H1 (cell line): Measurements from ENCODE around the gene ACTR1A. TPM values are rescaled to one million over a fixed set of nuclear protein-coding genes. Genes with fewer than 3 reads are reported as not detected.

Experiments
- CTCF ChIA-PET: fragments of 300-600 bp; sonication (Branson Sonifier 250); formaldehyde crosslinking; loops from one replicate; lab custom pipeline; 2021; ENCODE audit not compliant: partially characterized antibody; lab: Charles Lee
- POLR2A ChIA-PET: fragments of 300-600 bp; sonication (Branson Sonifier 250); formaldehyde crosslinking; loops from one replicate; lab custom pipeline; 2021; ENCODE audit warnings: inconsistent platforms; ENCODE audit not compliant: partially characterized antibody; lab: Charles Lee
- DNase-seq, 2 experiments: peaks; one replicate each; pipeline versions ENCODE4 v3.0.0 to v3.0.0-alpha.2; 2010 to 2022; ENCODE audit warnings: low spot score in 2 of 2, low read depth in 1 of 2, mixed read lengths in 1 of 2
- FAIRE-seq: peaks from 2 replicates; lab custom pipeline; 2011; peaks lifted over from hg19 to GRCh38; lab: Jason Lieb, UNC
- H2AFZ ChIP-seq: 2 replicates; pipeline ENCODE4 v1.8.1; 2012; ENCODE audit warnings: low read length, inconsistent platforms
- H2AK5ac ChIP-seq: 2 replicates; pipeline ENCODE4 v1.6.1; 2013; ENCODE audit warnings: low read depth, low read length
- H2BK120ac ChIP-seq: replicated peaks from 2 replicates; pipeline ENCODE3; 2013; ENCODE audit warnings: low read depth, low read length, inconsistent platforms
- H2BK12ac ChIP-seq: 2 replicates; pipeline ENCODE4 v1.6.1; 2013; ENCODE audit warnings: low read depth, low read length
- H2BK15ac ChIP-seq: 2 replicates; pipeline ENCODE4 v1.6.1; 2013; ENCODE audit warnings: low read length
- H2BK20ac ChIP-seq: 2 replicates; pipeline ENCODE4 v1.6.1; 2013; ENCODE audit warnings: low read length
- H2BK5ac ChIP-seq: 2 replicates; pipeline ENCODE4 v1.6.1; 2013; ENCODE audit warnings: low read depth, low read length
- H3K14ac ChIP-seq: 2 replicates; pipeline ENCODE4 v1.6.1; 2013; ENCODE audit warnings: inconsistent platforms; ENCODE audit not compliant: insufficient read length
- H3K18ac ChIP-seq: 2 replicates; pipeline ENCODE4 v1.6.1; 2013; ENCODE audit warnings: low read length; ENCODE audit errors: extremely low read depth
- H3K23ac ChIP-seq: 2 replicates; pipeline ENCODE4 v1.6.1; 2013; ENCODE audit warnings: inconsistent platforms; ENCODE audit not compliant: insufficient read length
- H3K23me2 ChIP-seq: 2 replicates; pipeline ENCODE4 v1.6.1; 2013; ENCODE audit warnings: low read depth, low read length
- H3K27ac ChIP-seq: 2 replicates; pipeline ENCODE4 v1.6.1; 2011; ENCODE audit warnings: low read depth, low read length, inconsistent platforms
- H3K27me3 ChIP-seq, 4 experiments: replicated peaks in 1 of 4; 1 replicate in 1 of 4; 2 replicates in 3 of 4; pipeline versions ENCODE4 v1.6.1 to v1.8.1; 2011 to 2013; ENCODE audit warnings: low read length in 3 of 4, mild to moderate bottlenecking in 3 of 4, inconsistent platforms in 2 of 4, mixed read lengths in 2 of 4, moderate library complexity in 1 of 4; ENCODE audit not compliant: control insufficient read depth in 3 of 4, insufficient read depth in 3 of 4; ENCODE audit errors: extremely low read depth in 1 of 4
- H3K36me3 ChIP-seq, 4 experiments: 2 replicates each; pipeline versions ENCODE4 v1.6.1 to v1.8.1; 2011 to 2013; ENCODE audit warnings: mild to moderate bottlenecking in 4 of 4, low read length in 3 of 4, moderate library complexity in 2 of 4, control low read depth in 1 of 4, inconsistent platforms in 1 of 4; ENCODE audit not compliant: insufficient read depth in 4 of 4, control insufficient read depth in 2 of 4
- H3K4ac ChIP-seq: replicated peaks from 2 replicates; pipeline ENCODE3; 2013; ENCODE audit warnings: low read length, low read depth, mixed read lengths, inconsistent platforms; ENCODE audit not compliant: insufficient read length
- H3K4me1 ChIP-seq, 4 experiments: replicated peaks in 1 of 4; 1 replicate in 1 of 4; 2 replicates in 3 of 4; pipeline versions ENCODE4 v1.6.1 to v1.8.1; 2011 to 2013; ENCODE audit warnings: low read length in 3 of 4, inconsistent platforms in 2 of 4, mixed read lengths in 1 of 4; ENCODE audit not compliant: insufficient read depth in 4 of 4, control insufficient read depth in 3 of 4
- H3K4me2 ChIP-seq, 2 experiments: 2 replicates each; pipeline versions ENCODE4 v1.6.1 to v1.8.1; 2011 to 2013; ENCODE audit warnings: low read depth in 2 of 2, low read length in 2 of 2, control low read depth in 1 of 2, inconsistent platforms in 1 of 2, mild to moderate bottlenecking in 1 of 2; ENCODE audit not compliant: insufficient read depth in 1 of 2
- H3K4me3 ChIP-seq, 4 experiments: fragments of 200-600, 300-600 bp in 1 of 4; sonication (generic), shearing (Covaris generic), sonication (Bioruptor Twin) in 1 of 4; 2 replicates each; pipeline versions ENCODE4 v1.5.1 to v1.8.1; 2011 to 2016; ENCODE audit warnings: low read length in 4 of 4, low read depth in 3 of 4, control low read depth in 2 of 4, inconsistent platforms in 2 of 4, mild to moderate bottlenecking in 2 of 4, mixed read lengths in 1 of 4, moderate library complexity in 1 of 4; ENCODE audit not compliant: insufficient read depth in 2 of 4; ENCODE audit errors: extremely low read depth in 1 of 4
- H3K56ac ChIP-seq: replicated peaks from 2 replicates; pipeline ENCODE3; 2013; ENCODE audit warnings: low read depth, mild to moderate bottlenecking, mixed read lengths, low read length, inconsistent platforms; ENCODE audit not compliant: insufficient read length
- H3K79me1 ChIP-seq: 2 replicates; pipeline ENCODE4 v1.6.1; 2013; ENCODE audit warnings: low read depth, low read length, control low read depth
- H3K79me2 ChIP-seq, 2 experiments: 2 replicates each; pipeline versions ENCODE4 v1.6.1 to v1.8.1; 2012 to 2013; ENCODE audit warnings: low read length in 2 of 2, mild to moderate bottlenecking in 2 of 2, inconsistent platforms in 1 of 2; ENCODE audit not compliant: insufficient read depth in 2 of 2, control insufficient read depth in 1 of 2
- H3K9ac ChIP-seq, 4 experiments: replicated peaks in 1 of 4; 1 replicate in 1 of 4; 2 replicates in 3 of 4; pipeline versions ENCODE4 v1.6.1 to v1.8.1; 2011 to 2013; ENCODE audit warnings: low read depth in 3 of 4, low read length in 3 of 4, control low read depth in 2 of 4, mild to moderate bottlenecking in 2 of 4, moderate library complexity in 2 of 4, inconsistent platforms in 1 of 4; ENCODE audit errors: extremely low read depth in 1 of 4
- H3K9me3 ChIP-seq, 2 experiments: 2 replicates each; pipeline versions ENCODE4 v1.6.1 to v1.8.1; 2012 to 2013; ENCODE audit warnings: mild to moderate bottlenecking in 2 of 2, moderate library complexity in 2 of 2, control low read depth in 1 of 2, inconsistent platforms in 1 of 2, low read depth in 1 of 2, low read length in 1 of 2, mixed read lengths in 1 of 2; ENCODE audit not compliant: insufficient read depth in 2 of 2
- H4K20me1 ChIP-seq, 2 experiments: replicated peaks in 1 of 2; 2 replicates each; pipeline versions ENCODE3 to v1.8.1; 2011 to 2013; ENCODE audit warnings: inconsistent platforms in 2 of 2, low read length in 2 of 2, mild to moderate bottlenecking in 1 of 2; ENCODE audit not compliant: insufficient read depth in 2 of 2, control insufficient read depth in 1 of 2
- H4K5ac ChIP-seq: 2 replicates; pipeline ENCODE4 v1.6.1; 2013; ENCODE audit warnings: low read length, low read depth, mixed read lengths, inconsistent platforms; ENCODE audit not compliant: insufficient read length
- H4K8ac ChIP-seq: 2 replicates; pipeline ENCODE4 v1.8.0; 2013; ENCODE audit warnings: mild to moderate bottlenecking, moderate library complexity, low read length, inconsistent platforms; ENCODE audit not compliant: insufficient read depth; ENCODE audit errors: extremely low read depth
- H4K91ac ChIP-seq: replicated peaks from 2 replicates; pipeline ENCODE3; 2013; ENCODE audit warnings: low read length, mixed read lengths, inconsistent platforms; ENCODE audit not compliant: insufficient read length
- CEBPB ChIP-seq: IDR thresholded peaks from 2 replicates; pipeline ENCODE4 v1.6.1; 2012; ENCODE audit warnings: low read depth, low read length
- CHD1 ChIP-seq: IDR thresholded peaks from 2 replicates; pipeline ENCODE4 v1.6.1; 2012; ENCODE audit warnings: low read depth, low read length, improper control_type of control experiment
- EGR1 ChIP-seq: IDR thresholded peaks from 2 replicates; pipeline ENCODE4 v1.6.1; 2011; ENCODE audit warnings: low read depth, low read length, borderline replicate concordance
- EP300 ChIP-seq, 2 experiments: IDR thresholded peaks; 1 replicate in 1 of 2; 2 replicates in 1 of 2; pipeline ENCODE4 v1.6.1; 2011 to 2012; ENCODE audit warnings: low read depth in 2 of 2, low read length in 2 of 2, mild to moderate bottlenecking in 2 of 2, borderline replicate concordance in 1 of 2, inconsistent platforms in 1 of 2, moderate library complexity in 1 of 2
- GABPA ChIP-seq: IDR thresholded peaks from 2 replicates; pipeline ENCODE4 v1.6.1; 2011; ENCODE audit warnings: mild to moderate bottlenecking, low read length, moderate library complexity, borderline replicate concordance; ENCODE audit not compliant: insufficient read depth
- JUND ChIP-seq: IDR thresholded peaks from 2 replicates; pipeline ENCODE4 v1.6.1; 2011; ENCODE audit warnings: mild to moderate bottlenecking, improper control_type of control experiment, low read length
- NANOG ChIP-seq: IDR thresholded peaks from 2 replicates; pipeline ENCODE4 v1.6.1; 2011; ENCODE audit warnings: low read length, low read depth, mild to moderate bottlenecking, inconsistent platforms; ENCODE audit not compliant: insufficient read depth, poor library complexity, severe bottlenecking
- PHF8 ChIP-seq: fragments of 200-600 bp; sonication (generic); conservative IDR thresholded peaks from 2 replicates; pipeline ENCODE4 v1.7.1; 2012; ENCODE audit warnings: low read depth, mild to moderate bottlenecking, inconsistent platforms, low read length, moderate library complexity
- POLR2A ChIP-seq, 2 experiments: IDR thresholded peaks; 1 replicate in 1 of 2; 2 replicates in 1 of 2; pipeline ENCODE4 v1.6.1; 2011; ENCODE audit warnings: low read depth in 2 of 2, low read length in 2 of 2, mild to moderate bottlenecking in 2 of 2; ENCODE audit errors: control extremely low read depth in 1 of 2
- SP1 ChIP-seq: IDR thresholded peaks from 2 replicates; pipeline ENCODE4 v1.6.1; 2011; ENCODE audit warnings: low read depth, low read length
- TAF1 ChIP-seq: IDR thresholded peaks from 2 replicates; pipeline ENCODE4 v1.6.1; 2011; ENCODE audit warnings: mild to moderate bottlenecking, low read depth, low read length
- TAF7 ChIP-seq: optimal IDR thresholded peaks from 2 replicates; pipeline ENCODE3; 2011; ENCODE audit warnings: low read depth, mild to moderate bottlenecking, inconsistent platforms, low read length, moderate library complexity, borderline replicate concordance
- TBP ChIP-seq: IDR thresholded peaks from 2 replicates; pipeline ENCODE4 v1.6.1; 2011; ENCODE audit warnings: low read depth, low read length, improper control_type of control experiment
- YY1 ChIP-seq: IDR thresholded peaks from 2 replicates; pipeline ENCODE4 v1.6.1; 2011; ENCODE audit warnings: low read depth, mild to moderate bottlenecking, low read length
- ZNF274 ChIP-seq: IDR thresholded peaks from 2 replicates; pipeline ENCODE4 v1.7.0; 2012; ENCODE audit warnings: low read length, borderline replicate concordance; ENCODE audit errors: extremely low read depth
- WGBS, 2 experiments: shearing (Covaris generic) in 1 of 2; methylation state at CpG; one replicate each; pipeline versions ENCODE4 v1.1.6 to v1.1.7; 2013 to 2015; ENCODE audit warnings: low lambda C conversion rate in 2 of 2, mixed read lengths in 2 of 2, inconsistent platforms in 1 of 2, low coverage in 1 of 2, missing lambda C conversion rate in 1 of 2; ENCODE audit not compliant: insufficient replicate concordance in 2 of 2, insufficient coverage in 1 of 2, insufficient read length in 1 of 2; ENCODE audit errors: extremely low coverage in 1 of 2, missing lambda C conversion rate in 1 of 2; 5-methylcytosine and 5-hydroxymethylcytosine counted together
- polyA plus RNA-seq, 7 experiments: library from polyadenylated mRNA; depleted of rRNA in 3 of 7; stranded (reverse) in 5 of 7; unstranded in 2 of 7; fragments of >200 nt in 5 of 7; fragments of 200-250 nt in 2 of 7; gene quantifications; 1 replicate in 5 of 7; 2 replicates in 1 of 7; 4 replicates in 1 of 7; pipeline versions ENCODE4 v1.2.1 to v1.2.3, GENCODE V29; 2011 to 2013; ENCODE audit warnings: missing spikeins in 2 of 7, mixed read lengths in 2 of 7
- total RNA-seq: library from RNA; stranded (reverse); fragmentation: NEBNext Ultra II Directional; extraction: Animal tissue kit (Norgen Biotek cat#: 25700); gene quantifications from 2 replicates; pipeline ENCODE4 v1.2.1, GENCODE V29; 2021

ACTR1A gene
- total and polyA plus RNA-seq, 2 of the 8 experiments (the other 6 are each of a cell fraction or from before 2014, with no cell fraction given) = 78.6 to 86.3 TPM

DNA sequence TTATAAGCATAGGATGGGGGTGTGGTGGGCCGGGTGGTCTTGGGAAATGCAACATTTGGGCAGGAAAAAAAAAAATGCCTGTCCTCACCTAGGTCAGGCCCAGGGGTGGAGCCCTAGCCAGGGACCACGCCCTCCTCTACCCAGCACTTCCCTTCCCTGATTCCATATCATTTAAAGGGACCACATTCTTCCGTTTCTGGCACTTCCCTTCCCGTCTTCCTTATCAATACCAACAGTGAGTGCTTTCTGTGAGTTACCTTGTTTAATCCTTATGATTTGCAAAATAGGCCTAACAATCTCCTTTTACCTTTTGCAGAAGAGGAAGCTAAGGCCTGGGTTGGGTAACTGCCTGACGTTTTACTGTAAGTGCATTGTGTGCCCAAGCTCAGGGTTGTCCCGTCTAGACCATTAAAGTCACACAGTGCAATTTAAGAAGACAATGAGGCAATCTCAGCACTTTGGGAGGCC is 34.5 kb downstream of the ACTR1A start:
- H3K79me2 ChIP-seq = no peaks in the 10 kb centered on the region
- H3K14ac ChIP-seq = no peak overlapping the region
- H3K23ac ChIP-seq = no peak overlapping the region
- no peak overlapping the region for H2AFZ ChIP-seq
- ChIA-PET CTCF (interaction anchor here (0.9 to 4.4 kb wide), 8 partner anchors 8 to 128 kb away, joined by 3 to 31 read pairs (median 4); no protein-coding TSS in a partner anchor), POLR2A (interaction anchor here (1.2 kb wide), 1 partner anchor 63 kb away, joined by 3 read pairs; no protein-coding TSS in a partner anchor)
- H4K20me1 ChIP-seq = peaks cover 0 to 2% of the 10 kb centered on the region in 2 experiments
- H4K5ac ChIP-seq = no peak overlapping the region
- no peaks in the 10 kb centered on the region for H3K27me3 ChIP-seq
- H4K8ac ChIP-seq = no peak overlapping the region
- H2BK20ac ChIP-seq = no peak overlapping the region
- H3K36me3 ChIP-seq = peaks cover 0 to 6% (median 2%) of the 10 kb centered on the region in 4 experiments; a peak in 3 of 8 replicates
- H3K9me3 ChIP-seq = no peaks in the 10 kb centered on the region
- 87% methylated on average over 6 of the region's 6 CpGs; no CpG with 5 or more reads in 1 of the 2 experiments for WGBS, 2 experiments
- H3K18ac ChIP-seq = no peak overlapping the region
- H3K4me1 ChIP-seq = peaks cover 0 to 7% (median 2%) of the 10 kb centered on the region in 4 experiments; a peak in 2 of 7 replicates
- H3K4me2 ChIP-seq = no peak overlapping the region
- H3K4ac ChIP-seq = no peak overlapping the region
- H2BK120ac ChIP-seq = no peak overlapping the region
- H3K23me2 ChIP-seq = peaks cover 2% of the 10 kb centered on the region; the same call in 1 of the 2 replicates
- H3K79me1 ChIP-seq = no peaks in the 10 kb centered on the region
- no peak overlapping the region for H3K4me3 ChIP-seq
- no peak overlapping the region; the same call in 1 of the 2 replicates for H2BK15ac ChIP-seq
- H2AK5ac ChIP-seq = no peak overlapping the region
- no peak overlapping the region for H3K56ac ChIP-seq
- no peak overlapping the region for H2BK12ac ChIP-seq
- no peak overlapping the region for H3K9ac ChIP-seq
- FAIRE-seq = no peak
- no peak overlapping the region for H3K27ac ChIP-seq
- H2BK5ac ChIP-seq = no peak overlapping the region
- H4K91ac ChIP-seq = no peak overlapping the region
- no peak for DNase-seq
- TF ChIP-seq GABPA (no peak), TBP (no peak), SP1 (no peak), CHD1 (no peak), JUND (no peak), NANOG (no peak), EP300 (IDR thresholded peaks at IDR 0.05; ENCODE audit: borderline replicate concordance in 1 of 2, low read depth in 2 of 2, low read length in 2 of 2) (no peak), POLR2A (IDR thresholded peaks at IDR 0.05; ENCODE audit: control extremely low read depth in 1 of 2, low read depth in 2 of 2, low read length in 2 of 2) (no peak), TAF7 (no peak), PHF8 (no peak), ZNF274 (no peak), YY1 (no peak), CEBPB (no peak), TAF1 (no peak), EGR1 (no peak)
